NCI-H748 treated with DMSO at 0.1 percent for 48 hours (cell line): ENCODE data around the gene SOBP.
A peak's percentile ranks its signal among the peaks of the same experiment; 100 is the strongest.
"Not testable (repeated sequence)": the region's sequence is repeated elsewhere in the genome, so short reads cannot be mapped to it uniquely, and the experiment has no call there.

Experiments used
- DNase-seq: peaks from one replicate; lab custom pipeline; 2025; lab: John Stamatoyannopoulos, UW

The SOBP gene

DNA sequence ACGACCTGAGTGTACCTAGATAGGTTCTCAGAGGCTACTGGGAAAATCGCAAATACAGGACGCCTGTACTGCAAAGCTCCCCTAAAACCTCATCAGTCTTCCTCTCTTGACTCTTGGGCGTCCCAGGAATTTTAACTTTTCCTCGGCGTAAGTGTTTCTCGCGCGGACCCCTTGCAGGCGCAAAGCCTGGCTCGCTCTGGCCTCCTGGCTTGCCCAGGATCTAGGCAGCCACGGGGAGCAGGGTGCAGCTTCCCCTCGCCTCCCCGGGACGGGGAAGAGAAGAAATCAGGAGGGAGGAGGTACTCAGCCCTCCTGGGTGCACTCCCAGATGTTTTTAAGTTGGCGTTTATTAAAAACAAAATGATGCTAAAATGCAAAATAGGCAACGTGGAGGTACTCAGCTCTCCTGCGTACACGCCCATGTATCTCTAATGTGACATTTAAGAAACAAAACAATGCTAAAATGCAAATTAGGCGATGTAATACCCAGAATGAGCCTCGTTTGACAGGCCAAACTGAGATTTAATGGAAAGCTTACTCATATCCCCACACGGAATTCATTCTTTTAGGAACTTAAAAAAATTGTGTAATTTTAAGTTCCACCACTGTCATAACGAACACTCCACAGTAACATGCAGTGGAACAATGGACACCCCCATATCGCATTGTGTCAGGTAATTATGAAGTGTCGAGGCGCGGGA lies 1.6 kb upstream of the SOBP start:
- no peak for DNase-seq

DNA sequence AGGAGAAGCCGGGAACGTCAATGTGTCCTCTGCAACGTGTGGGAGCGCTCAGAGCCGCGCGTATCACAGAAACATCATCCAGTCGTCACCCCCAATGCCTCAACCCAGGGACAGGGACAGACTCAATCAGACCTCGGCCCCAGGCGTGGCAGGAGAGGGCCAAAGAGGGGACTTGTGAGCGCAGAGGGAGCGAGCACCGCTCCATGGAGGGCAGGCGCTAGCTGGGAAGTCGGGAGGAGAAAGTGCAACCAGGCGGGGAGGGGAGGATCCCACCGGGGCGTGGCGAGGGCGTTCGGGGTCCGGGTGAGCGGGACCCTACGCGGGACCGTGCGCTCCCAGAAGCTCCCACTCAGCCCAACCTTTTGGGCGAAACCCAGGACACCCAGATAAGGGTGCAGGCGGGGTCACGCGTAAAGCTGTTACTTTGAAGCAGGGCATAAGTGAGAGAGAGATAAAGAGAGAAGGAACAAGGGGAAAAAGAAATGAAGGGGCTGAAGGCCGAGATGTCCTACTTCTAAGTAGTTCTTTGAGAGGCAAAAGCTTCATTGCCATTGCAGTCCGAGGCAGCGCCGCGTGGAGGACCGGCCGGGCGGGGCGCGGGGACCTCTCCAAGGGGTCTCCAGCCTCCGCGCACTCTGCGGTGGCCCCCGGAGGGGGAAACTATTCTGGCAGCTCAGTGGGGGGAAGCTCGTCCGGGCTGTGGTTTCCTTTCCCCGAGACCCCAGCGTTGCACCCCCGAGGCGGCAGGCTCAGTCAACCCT lies 862 bp upstream of the SOBP start:
- DNase-seq = peak; percentile 24

GRCh38 chr6:107490566-107491137 lies 735 bp downstream of the SOBP start:
- DNase-seq = no peak

GRCh38 chr6:107491138-107491609 lies 1.3 kb downstream of the SOBP start:
- DNase-seq = no peak

DNA sequence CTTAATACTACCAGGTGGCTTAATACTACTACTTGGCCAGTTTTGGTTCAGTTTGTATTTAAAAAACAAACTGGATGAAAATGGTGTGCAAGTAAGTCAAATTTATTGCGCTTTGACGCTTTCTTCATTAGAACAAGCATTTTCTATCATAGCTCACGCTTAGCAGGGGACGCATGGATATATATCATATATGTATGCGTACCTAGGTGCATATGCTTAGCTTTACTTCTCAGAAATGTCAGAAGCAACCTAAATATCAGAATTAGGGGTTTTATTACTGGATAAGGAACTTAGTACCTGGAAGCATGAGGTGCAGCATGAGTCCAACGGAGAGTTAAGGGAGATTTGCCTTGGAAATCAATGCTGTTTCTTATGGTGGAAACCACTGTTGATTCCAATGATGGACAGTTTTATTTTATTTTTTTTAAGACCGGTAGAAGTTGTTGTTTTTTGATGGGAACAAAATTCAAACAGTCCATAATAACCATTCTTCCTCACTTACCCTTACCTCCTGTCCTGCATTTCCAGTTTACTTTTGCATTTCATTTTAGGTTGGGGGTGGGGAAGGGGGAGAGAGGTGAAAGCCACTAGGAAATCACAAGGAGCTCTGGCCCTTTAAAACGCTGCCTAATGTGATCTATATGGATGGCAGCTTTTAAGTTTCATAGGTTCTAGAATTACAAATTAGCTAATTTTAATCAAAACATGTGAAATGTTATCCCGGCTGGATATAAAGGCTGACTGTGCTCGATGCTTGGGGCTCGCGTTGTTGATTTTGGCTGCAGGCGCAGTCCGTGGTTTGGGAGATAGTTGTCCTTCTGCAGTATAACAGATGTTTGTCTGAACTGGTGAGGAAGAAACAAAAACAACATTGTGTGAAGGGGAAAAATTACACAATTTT lies 2.1 kb downstream of the SOBP start:
- no peak for DNase-seq

GRCh38 chr6:107493158-107494057 lies 3.5 kb downstream of the SOBP start:
- peak; percentile 63 for DNase-seq

GRCh38 chr6:107495196-107495643 lies 5.3 kb downstream of the SOBP start:
- no peak for DNase-seq

GRCh38 chr6:107495971-107496370 lies 6.1 kb downstream of the SOBP start:
- DNase-seq = no peak

GRCh38 chr6:107496892-107497684 lies 7.2 kb downstream of the SOBP start:
- no peak for DNase-seq

GRCh38 chr6:107504270-107505026 lies 14.5 kb downstream of the SOBP start:
- DNase-seq = no peak

GRCh38 chr6:107506145-107506544 lies 16.2 kb downstream of the SOBP start:
- no peak for DNase-seq

DNA sequence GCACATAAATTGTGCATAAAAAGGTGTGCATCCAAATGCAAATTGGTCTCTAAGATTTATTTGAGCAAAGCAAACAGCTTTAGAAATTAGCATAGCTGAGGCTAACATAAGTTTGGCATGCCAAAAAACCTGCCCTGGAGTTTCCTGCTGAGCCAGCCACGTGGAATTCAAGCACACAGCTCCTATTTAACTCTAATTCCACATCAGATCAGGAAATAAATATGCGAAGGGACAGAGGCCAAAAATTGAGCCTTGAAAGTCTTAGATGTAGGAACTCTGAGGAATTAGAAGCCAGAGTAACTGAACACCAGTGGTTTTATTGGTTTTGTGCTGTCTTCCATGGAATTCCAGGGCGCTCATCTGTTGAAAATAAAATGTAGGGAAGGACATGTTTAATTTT lies 19.6 kb downstream of the SOBP start:
- DNase-seq = no peak

DNA sequence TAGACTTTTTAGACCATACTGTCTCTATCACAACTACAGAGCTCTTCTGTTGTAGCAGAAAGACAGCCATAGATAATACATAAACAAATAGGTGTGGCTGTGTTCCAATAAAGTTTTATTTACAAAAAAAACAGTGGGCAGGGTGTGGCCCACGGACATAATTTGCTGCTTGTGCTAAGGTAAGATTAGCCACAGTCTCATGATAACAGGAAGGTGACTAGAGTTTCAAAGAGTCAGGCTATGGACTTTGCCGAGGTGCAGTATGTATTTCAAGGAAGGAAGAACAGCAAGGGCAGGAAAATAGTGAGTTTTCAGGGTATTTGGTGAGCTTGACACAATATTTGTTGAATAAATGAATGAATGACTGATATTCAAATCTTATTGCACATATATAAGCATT lies 20.2 kb downstream of the SOBP start:
- no peak for DNase-seq

DNA sequence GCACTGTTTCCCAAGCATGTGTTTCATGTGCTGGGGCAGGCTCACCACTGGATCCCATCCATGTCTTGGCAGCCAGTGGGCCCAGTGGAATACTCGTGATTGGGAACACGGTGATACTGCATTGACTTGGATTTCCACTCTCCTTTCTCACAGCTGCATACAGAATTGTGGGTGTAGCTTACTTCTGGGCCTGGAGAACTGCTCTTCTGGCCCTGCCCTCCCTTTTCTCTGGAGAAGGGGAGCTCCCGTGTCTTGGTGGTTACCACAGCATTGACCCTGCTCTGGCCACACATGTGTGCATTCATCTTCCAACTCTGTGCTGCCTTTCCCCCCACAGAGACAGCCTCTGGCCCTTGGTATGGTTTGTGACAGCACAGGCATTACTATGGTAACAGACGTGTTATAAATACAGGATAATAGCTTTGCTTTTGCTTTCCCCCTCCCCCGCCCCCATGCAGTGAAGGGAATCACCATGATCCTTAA lies 21.6 kb downstream of the SOBP start:
- DNase-seq = peak; percentile 14

DNA sequence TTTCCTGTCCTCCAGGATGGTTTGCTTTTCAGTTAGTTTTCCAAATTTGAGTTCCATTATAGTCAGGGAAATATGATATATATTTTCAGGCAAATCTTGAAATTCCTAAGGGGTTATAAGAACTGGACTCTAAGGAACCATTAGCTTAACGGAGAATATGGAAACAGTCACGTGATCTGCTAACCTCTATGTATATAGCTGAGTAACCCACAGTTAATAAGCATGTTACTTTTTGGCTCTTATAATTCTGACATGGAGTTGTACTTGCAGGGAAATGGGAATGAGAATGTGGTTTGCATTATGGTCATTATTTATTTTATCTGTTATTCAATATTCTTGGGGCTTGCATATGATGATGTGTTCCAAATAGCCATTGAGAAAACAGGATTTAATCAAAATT lies 23.3 kb downstream of the SOBP start:
- no peak for DNase-seq

DNA sequence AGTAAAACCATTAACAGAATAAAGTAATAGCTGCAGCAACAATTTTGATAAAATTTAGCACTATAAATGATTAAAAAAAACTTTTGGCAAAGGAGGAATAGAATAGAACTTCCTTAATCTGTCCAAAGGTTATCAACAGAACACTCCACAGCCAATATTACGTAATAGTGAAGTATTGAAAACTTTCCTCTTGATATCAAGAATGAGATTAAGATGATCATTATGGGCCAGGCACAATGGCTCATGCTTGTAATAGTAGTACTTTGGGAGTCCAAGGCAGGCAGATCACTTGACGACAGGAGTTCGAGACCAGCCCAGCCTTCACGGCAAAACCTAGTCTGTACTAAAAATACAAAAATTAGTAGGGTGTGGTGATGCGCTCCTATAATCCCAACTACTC lies 26.0 kb downstream of the SOBP start:
- no peak for DNase-seq

GRCh38 chr6:107517274-107517673 lies 27.4 kb downstream of the SOBP start:
- no peak for DNase-seq

- DNase-seq = not testable (repeated sequence)
Observed at GRCh38 chr6:107519224-107519623, 29.3 kb downstream of the SOBP start.

DNA sequence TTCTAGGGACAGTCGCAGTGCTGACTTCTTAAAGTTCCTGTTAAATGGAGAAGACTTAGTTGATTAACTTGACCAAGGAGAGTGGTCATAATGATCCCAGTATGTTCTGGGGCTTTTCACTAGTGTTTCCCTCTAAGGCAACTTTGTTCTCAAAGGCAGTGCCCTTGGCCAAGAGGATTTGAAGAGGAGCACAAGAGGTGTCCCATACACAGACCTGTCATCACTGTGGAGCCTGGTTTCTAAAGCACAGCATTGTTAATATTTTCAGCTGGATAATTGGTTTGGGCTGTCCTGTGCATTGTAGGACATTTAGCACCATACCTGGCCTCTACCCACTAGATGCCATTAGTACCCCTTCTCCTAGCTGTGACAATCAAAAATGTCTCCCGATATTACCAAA lies 30.8 kb downstream of the SOBP start:
- not testable (repeated sequence) for DNase-seq
